Panc1 (cell line): ENCODE data around the gene TMX4. TPM values are rescaled to one million over a fixed set of nuclear protein-coding genes. Genes with fewer than 3 reads are reported as not detected.

ENCODE experiments used
- ATAC-seq: fragments of 200-7000 bp; cut with Tn5 transposase; 2 replicates; pipeline ENCODE4 v1.9.1; 2020; ENCODE audit warnings: mild to moderate bottlenecking, moderate library complexity
- BruUV-seq: library from RNA; stranded (reverse); fragments of 400-500 nt; replicated peaks from 2 replicates; lab custom pipeline; 2021; lab: Mats Ljungman, UMichigan
- CTCF ChIA-PET: fragments of 300-600 bp; sonication (Branson Sonifier 250); formaldehyde crosslinking; loops from one replicate; lab custom pipeline; 2022; ENCODE audit warnings: antibody characterized with exemption; lab: Charles Lee
- POLR2A ChIA-PET: fragments of 300-600 bp; sonication (Branson Sonifier 250); formaldehyde crosslinking; loops from one replicate; lab custom pipeline; 2022; ENCODE audit warnings: antibody characterized with exemption; lab: Charles Lee
- DNase-seq: peaks from one replicate; pipeline ENCODE4 v3.0.0-alpha.2; 2010; ENCODE audit warnings: low read depth, low spot score
- H3K27ac ChIP-seq: 2 replicates; pipeline ENCODE4 v1.5.1; 2011; ENCODE audit warnings: mild to moderate bottlenecking, low read length, inconsistent platforms
- H3K27me3 ChIP-seq: fragments of 200-500 bp; sonication (Bioruptor generic); 2 replicates; pipeline ENCODE4 v1.6.0; 2014; ENCODE audit warnings: low read length, inconsistent platforms; ENCODE audit not compliant: control insufficient read depth, insufficient read depth
- H3K36me3 ChIP-seq: fragments of 200-500 bp; sonication (Bioruptor generic); 2 replicates; pipeline ENCODE4 v1.5.1; 2014; ENCODE audit warnings: inconsistent platforms, mild to moderate bottlenecking, low read length, moderate library complexity; ENCODE audit not compliant: control insufficient read depth, insufficient read depth
- H3K4me1 ChIP-seq: 2 replicates; pipeline ENCODE4 v1.5.1; 2011; ENCODE audit warnings: inconsistent platforms, mild to moderate bottlenecking, low read length, moderate library complexity; ENCODE audit not compliant: control insufficient read depth, insufficient read depth
- H3K4me3 ChIP-seq, 2 experiments: 2 replicates each; pipeline ENCODE4 v1.5.1; 2011 to 2012; ENCODE audit warnings: low read depth in 2 of 2, low read length in 2 of 2, mild to moderate bottlenecking in 2 of 2, inconsistent platforms in 1 of 2, moderate library complexity in 1 of 2
- H3K9me3 ChIP-seq: fragments of 200-500 bp; sonication (Bioruptor generic); 2 replicates; pipeline ENCODE4 v1.5.1; 2014; ENCODE audit warnings: low read depth, mild to moderate bottlenecking, inconsistent platforms, low read length, moderate library complexity; ENCODE audit not compliant: control insufficient read depth, insufficient read depth
- CTCF ChIP-seq: fragments of 450-650 bp; IDR thresholded peaks from 2 replicates; pipeline ENCODE4 v1.5.1; 2017; ENCODE audit warnings: mild to moderate bottlenecking
- POLR2AphosphoS5 ChIP-seq: IDR thresholded peaks from 2 replicates; pipeline ENCODE4 v1.6.1; 2012; ENCODE audit warnings: mild to moderate bottlenecking, low read depth, low read length, moderate library complexity
- REST ChIP-seq, 2 experiments: IDR thresholded peaks; 2 replicates each; pipeline ENCODE4 v1.6.1; 2011 to 2012; ENCODE audit warnings: low read depth in 2 of 2, control low read depth in 1 of 2, low read length in 1 of 2, mild to moderate bottlenecking in 1 of 2, moderate library complexity in 1 of 2; ENCODE audit not compliant: insufficient read depth in 1 of 2
- SIN3A ChIP-seq: IDR thresholded peaks from 2 replicates; pipeline ENCODE4 v1.6.1; 2012; ENCODE audit warnings: low read depth, mild to moderate bottlenecking, low read length, moderate library complexity, borderline replicate concordance; ENCODE audit not compliant: insufficient read depth
- TCF7L2 ChIP-seq: IDR thresholded peaks from 2 replicates; pipeline ENCODE4 v1.6.1; 2011; ENCODE audit warnings: mild to moderate bottlenecking, low read depth, low read length, inconsistent platforms
- in situ Hi-C: cut with HindIII; loops from 2 replicates; pipeline ENCODE4 v1.10.0; 2016; ENCODE audit warnings: low sequenced_read_pairs, low pct_unique_long_range_greater_than_20kb
- intact Hi-C: fragments of 100-400 bp; cut with micrococcal nuclease; formaldehyde crosslinking; loops from one replicate; pipeline ENCODE4 v1.10.0; 2022; ENCODE audit not compliant: unreplicated experiment
- total RNA-seq: library from RNA; stranded (reverse); gene quantifications from one replicate; pipeline ENCODE4 v1.2.1, GENCODE V29; 2021; ENCODE audit not compliant: unreplicated experiment

Gene TMX4
- total RNA-seq, 1 experiment from 2014 or later: 34.6 TPM

GRCh38 chr20:7967199-7967844 is 52.2 kb downstream of the TMX4 start:
- Histone ChIP-seq H3K27me3 (no peaks in the 10 kb centered on the region), H3K9me3 (no peaks in the 10 kb centered on the region), H3K27ac (no peak overlapping the region), H3K36me3 (no peaks in the 10 kb centered on the region), H3K4me1 (no peaks in the 10 kb centered on the region), H3K4me3 (no peak overlapping the region)
- POLR2A ChIA-PET: no interaction called here
- no peak for DNase-seq
- BruUV-seq: no TSS peak
- intact Hi-C loops (no loop called here), in situ Hi-C loops (no loop called here)
- no peak for TF ChIP-seq CTCF
- no peak for TF ChIP-seq SIN3A
- no peak for TF ChIP-seq REST (IDR thresholded peaks at IDR 0.05; ENCODE audit: insufficient read depth in 1 of 2, low read depth in 2 of 2, low read length in 1 of 2)
- TF ChIP-seq TCF7L2: no peak
- TF ChIP-seq POLR2AphosphoS5: no peak
- ATAC-seq: no peak
- CTCF ChIA-PET: no interaction called here

GRCh38 chr20:7966176-7966575 is 53.4 kb downstream of the TMX4 start:
- Histone ChIP-seq H3K4me3 (no peak overlapping the region), H3K27ac (no peak overlapping the region), H3K27me3 (no peaks in the 10 kb centered on the region), H3K9me3 (no peaks in the 10 kb centered on the region), H3K4me1 (no peaks in the 10 kb centered on the region), H3K36me3 (no peaks in the 10 kb centered on the region)
- no TSS peak for BruUV-seq
- ATAC-seq: no peak
- ChIA-PET POLR2A (interaction anchor here (0.6 kb wide), 1 partner anchor 10 kb away, joined by 3 read pairs; no protein-coding TSS in a partner anchor), CTCF (no interaction called here)
- in situ Hi-C loops (no loop called here), intact Hi-C loops (no loop called here)
- TF ChIP-seq POLR2AphosphoS5 (no peak), REST (IDR thresholded peaks at IDR 0.05; ENCODE audit: insufficient read depth in 1 of 2, low read depth in 2 of 2, low read length in 1 of 2) (no peak), TCF7L2 (no peak), SIN3A (no peak), CTCF (no peak)
- no peak for DNase-seq
